K562 treated with DMSO at 1 percent for 4 hours (cell line): ENCODE results near the gene PPARD. TPM values are rescaled to one million over a fixed set of nuclear protein-coding genes. Genes with fewer than 3 reads are reported as not detected.

ENCODE experiments used
- total RNA-seq: library from RNA; unstranded; fragments of 300-600 nt; gene quantifications from 2 replicates; pipeline ENCODE4 v1.2.3, GENCODE V29; 2022; ENCODE audit not compliant: insufficient read depth

Gene PPARD
- 31.9 and 41.0 TPM in 2 replicates for total RNA-seq

GRCh38 chr6:35342258-35343091, at the start of gene PPARD:
TSS of gene PPARD (plus strand) at chr6:35342558. CDS start at chr6:35411088, 68,530 bp downstream.

DNA sequence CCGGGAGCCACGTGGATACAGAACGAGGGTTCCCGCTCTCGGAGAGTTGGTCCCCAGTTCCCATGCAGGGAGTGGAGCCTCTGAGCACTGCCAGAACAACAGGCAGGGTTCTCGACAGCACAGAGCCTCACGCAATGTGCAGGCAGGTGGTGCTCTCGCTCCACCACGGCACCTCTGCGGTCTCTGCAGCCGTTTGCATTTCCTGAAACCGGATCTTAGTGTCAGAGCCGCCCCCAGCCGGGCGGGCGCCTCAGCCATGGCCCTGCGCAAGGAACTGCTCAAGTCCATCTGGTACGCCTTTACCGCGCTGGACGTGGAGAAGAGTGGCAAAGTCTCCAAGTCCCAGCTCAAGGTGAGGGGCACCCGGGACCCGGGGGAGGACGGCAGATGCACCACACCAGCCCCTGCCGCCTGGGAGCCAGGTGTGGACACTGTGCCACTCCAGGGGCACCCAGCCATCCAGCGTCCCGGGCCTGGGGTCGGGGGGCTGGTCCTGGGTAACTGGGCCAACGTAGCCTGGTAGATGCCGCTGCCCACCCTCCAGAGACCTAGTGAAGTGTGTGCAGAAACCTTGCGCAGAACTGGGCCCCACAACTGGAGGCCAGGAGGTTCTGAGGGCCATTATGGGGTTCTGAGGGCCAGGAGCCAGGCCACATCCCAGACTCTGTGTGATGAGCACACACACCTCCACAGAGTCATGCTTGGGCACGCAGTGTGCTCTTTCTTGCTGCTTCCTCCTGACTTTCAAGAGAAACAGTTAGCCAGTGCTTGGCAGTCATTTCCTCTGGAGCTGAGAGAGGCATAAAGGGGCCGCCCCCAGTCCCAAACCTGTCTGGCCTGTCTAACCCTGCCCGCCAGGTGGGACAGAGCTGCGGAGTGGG, 44.5 kb upstream of the PPARD start, which contains the start of gene DEF6:
Gene DEF6, plus strand, starts transcription at position 218 of the 881 bp plus-strand sequence. Its CDS starts 39 bp downstream, at position 257.

DNA sequence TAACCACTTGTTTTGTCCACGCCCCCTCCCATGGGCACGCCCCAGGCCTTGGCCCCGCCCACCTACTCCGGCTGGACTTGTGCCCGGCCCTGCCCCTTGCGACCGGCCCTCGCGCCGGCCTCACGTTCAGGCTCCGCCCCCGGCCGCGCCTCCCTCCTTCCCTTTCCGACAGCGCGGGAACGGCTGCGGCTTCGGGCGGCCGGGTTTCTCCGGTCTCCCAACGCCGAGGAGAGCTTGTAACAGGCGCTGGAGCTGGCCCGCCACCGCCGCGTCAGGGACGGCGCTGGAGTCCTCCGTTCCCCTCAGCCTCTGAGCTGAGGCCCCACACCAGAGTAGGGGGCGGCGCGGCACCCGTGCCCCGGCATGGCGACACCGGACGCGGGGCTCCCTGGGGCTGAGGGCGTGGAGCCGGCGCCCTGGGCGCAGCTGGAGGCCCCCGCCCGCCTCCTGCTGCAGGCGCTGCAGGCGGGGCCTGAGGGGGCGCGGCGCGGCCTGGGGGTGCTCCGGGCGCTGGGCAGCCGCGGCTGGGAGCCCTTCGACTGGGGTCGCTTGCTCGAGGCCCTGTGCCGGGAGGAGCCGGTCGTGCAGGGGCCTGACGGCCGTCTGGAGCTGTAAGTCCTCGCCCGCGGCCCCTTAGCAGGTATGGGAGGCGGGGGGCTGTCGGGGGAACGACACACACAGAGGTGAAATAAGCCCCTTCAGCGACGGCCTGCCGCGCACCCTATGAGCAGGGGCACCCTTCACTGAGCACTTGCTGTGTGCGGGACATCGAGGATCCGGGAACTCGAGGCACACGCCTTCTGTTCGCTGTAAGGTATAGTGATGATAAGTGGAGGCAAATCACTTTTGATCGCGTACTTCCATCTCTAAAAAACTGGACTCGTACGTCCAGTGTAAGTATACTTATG, 110.1 kb downstream of the PPARD start, which contains the start of gene FANCE:
Gene FANCE, plus strand, starts transcription at position 156 of the 908 bp plus-strand sequence. Its CDS starts 208 bp downstream, at position 364.

GRCh38 chr6:35468181-35468979, 126.0 kb downstream of the PPARD start, which contains the start of gene RPL10A:
TSS of gene RPL10A (plus strand) at chr6:35468401. CDS start at chr6:35468435, 34 bp downstream.

Other genes starting within 250 kb of the PPARD start
- gene TCP11, start 201.2 kb upstream of the PPARD start, total RNA-seq, result not detected in 2 replicates
- gene SCUBE3, start 128.6 kb upstream of the PPARD start, total RNA-seq, result 0.10 TPM in 1 of 2 replicates, not detected in the other
- 17.6 and 21.2 TPM in 2 replicates for gene ZNF76, start 82.8 kb upstream of the PPARD start, total RNA-seq
- gene DEF6, start 44.7 kb upstream of the PPARD start, total RNA-seq, result 31.8 and 38.8 TPM in 2 replicates
- 11.7 and 14.6 TPM in 2 replicates for gene FANCE, start 109.8 kb downstream of the PPARD start, total RNA-seq
- 3,352 and 3,520 TPM in 2 replicates for gene RPL10A, start 125.8 kb downstream of the PPARD start, total RNA-seq
- 8.9 and 9.2 TPM in 2 replicates for gene TEAD3, start 154.5 kb downstream of the PPARD start, total RNA-seq
- not detected in 2 replicates for gene TULP1, start 170.3 kb downstream of the PPARD start, total RNA-seq